SK-N-DZ (cell line): ENCODE results near the gene SEMA4D.

ENCODE experiments used
- DNase-seq: peaks from one replicate; pipeline ENCODE4 v3.0.0-alpha.2; 2015; ENCODE audit warnings: low spot score

The SEMA4D gene

GRCh38 chr9:89446261-89446960 lies 51.5 kb downstream of the SEMA4D start:
- no peak for DNase-seq

GRCh38 chr9:89445801-89446251 lies 52.1 kb downstream of the SEMA4D start:
- DNase-seq: no peak

DNA sequence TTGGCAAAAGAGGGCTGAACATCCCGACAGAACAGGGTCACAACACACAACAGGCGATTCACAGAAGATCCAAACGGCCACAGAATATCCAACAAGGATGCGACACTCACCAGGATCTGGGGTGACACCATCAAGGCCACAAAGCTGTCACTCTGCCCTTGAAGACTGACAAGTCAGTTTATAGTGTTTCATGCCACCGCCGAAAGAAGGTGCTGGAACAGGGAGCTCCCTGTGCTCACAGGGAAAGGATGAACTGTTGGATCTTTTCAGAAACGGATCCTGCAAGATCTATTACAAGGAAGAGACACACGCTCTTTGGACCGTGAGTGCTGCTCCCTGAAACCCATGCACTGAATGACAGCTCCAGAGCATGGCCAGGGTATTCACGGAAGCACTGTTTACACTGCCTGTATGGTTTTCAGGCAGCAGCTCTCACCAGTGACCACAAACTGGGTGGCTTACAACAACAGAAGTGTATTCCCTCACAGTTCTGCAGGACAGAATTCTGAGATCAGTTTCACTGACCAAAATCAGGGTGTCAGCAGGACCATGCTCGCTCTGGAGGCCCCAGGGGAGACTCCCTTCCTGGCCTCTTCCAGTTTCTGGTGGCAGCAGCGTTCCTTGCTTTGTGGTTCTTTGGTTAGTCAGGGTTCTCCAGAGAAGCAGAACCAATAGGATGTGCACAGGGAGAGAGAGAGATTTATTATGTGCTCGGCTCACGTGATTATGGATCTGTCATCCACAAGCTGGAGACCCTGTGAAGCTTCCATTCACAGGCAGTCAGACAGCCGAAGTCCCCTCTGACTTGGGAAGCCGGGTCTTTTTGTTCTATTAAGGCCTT lies 52.8 kb downstream of the SEMA4D start:
- no peak for DNase-seq

GRCh38 chr9:89444274-89444673 lies 53.6 kb downstream of the SEMA4D start:
- DNase-seq: no peak

DNA sequence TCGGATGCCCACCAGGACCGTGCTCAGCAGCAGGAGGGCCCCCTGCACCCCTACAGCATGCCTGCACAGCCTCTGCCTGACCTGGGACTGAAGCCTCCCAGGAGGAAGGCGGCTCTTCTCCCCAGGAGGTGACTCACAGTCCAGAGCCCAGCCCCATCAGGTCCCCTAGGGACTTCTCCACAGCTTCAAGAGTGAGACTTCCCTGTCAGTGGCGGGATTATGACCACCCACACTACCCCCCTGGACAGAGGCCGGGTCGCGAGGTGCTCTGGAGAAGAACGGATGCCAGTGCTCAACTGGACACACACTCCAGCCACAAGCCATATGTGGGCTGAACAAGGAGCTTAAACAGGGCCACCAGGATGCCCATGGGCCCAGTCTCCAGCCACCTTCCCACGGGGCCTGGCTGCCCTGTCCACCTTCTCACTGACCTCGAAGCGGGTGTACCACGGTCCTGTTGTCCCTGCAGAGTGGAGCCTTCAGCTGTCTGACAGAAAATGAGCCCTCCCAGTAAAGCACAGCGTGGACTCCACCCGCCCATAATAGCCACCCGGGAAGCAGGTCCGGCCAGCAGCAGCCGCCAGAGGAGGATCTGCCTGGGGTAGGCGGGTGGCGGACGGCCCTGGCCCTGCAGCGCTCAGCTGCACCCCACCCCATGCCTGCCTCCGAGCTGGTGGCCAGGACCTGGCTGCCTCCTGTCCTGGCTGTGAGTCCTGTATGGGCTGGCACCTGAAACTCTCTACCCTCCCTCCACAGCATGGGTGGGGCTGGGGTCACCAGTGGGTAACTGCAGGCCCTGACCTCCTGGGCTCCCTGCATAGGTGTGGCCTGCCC lies 54.7 kb downstream of the SEMA4D start:
- DNase-seq: no peak

DNA sequence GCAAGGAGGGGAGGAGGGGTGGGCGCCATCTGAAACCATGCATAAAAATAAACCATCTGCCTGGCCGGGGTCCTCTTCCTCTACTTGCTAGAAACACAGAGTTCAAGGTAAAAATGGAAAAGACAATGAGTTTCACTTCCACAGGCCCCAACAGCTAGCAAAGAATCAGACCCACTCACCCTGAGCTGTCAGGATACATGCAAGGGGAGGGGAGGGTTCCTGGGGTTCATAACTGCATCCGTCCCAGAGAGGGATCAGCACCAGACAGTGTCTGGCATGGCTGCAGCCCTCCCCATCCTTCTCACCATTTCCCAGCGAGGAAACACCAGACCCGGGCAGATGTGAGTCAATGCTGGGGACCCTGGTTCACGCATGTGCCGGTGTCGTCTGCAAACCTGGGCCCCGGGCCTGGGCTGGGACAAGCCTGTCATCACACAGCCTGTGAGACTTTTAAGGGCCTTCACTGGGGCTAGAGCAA lies 55.4 kb downstream of the SEMA4D start:
- no peak for DNase-seq

DNA sequence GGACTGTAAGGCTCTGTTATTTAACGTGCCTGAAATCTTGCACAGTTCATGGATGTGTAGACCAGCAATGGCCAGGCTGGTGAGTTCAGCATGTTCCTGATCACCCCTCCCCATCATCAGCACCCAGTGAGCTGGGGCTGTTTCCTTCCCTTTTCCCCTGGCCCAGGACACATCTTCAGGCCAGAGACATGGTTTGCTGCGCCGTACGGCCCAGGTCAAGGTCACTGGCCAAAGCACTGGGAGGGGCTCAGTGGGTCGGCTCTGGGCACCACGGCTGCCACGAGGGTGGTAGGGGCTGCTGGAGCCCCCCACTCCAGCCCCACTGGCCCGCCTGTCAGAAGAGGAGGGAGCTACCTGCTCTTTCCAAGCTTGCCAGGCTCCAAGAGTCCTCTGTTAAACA lies 55.9 kb downstream of the SEMA4D start:
- no peak for DNase-seq

GRCh38 chr9:89441655-89441970 lies 56.3 kb downstream of the SEMA4D start:
- DNase-seq: no peak

- no peak for DNase-seq
These were observed 56.8 kb downstream of the SEMA4D start for GRCh38 chr9:89440951-89441654.

DNA sequence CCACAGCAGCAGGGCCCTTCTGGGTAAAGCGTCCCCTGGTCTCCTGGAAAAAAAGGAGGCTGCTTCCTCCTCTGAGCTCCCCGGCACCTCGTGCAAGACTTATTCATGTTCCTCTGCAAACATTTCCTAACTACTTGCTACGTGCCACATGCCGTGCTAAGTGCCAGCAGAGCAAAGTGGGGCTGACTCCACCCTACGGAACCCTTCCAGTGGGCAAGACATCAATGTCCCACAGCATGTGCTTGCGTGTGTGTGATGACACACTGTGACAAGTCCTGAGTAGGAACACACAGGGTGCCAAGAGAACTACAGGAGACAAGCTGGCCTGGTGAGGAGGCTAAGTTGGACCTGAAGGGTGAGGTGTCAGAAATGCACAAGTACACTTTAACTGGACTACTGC lies 57.4 kb downstream of the SEMA4D start:
- DNase-seq: no peak

GRCh38 chr9:89440046-89440445 lies 57.9 kb downstream of the SEMA4D start:
- DNase-seq: no peak

- no peak for DNase-seq
These were observed 58.3 kb downstream of the SEMA4D start for GRCh38 chr9:89439571-89439970.

DNA sequence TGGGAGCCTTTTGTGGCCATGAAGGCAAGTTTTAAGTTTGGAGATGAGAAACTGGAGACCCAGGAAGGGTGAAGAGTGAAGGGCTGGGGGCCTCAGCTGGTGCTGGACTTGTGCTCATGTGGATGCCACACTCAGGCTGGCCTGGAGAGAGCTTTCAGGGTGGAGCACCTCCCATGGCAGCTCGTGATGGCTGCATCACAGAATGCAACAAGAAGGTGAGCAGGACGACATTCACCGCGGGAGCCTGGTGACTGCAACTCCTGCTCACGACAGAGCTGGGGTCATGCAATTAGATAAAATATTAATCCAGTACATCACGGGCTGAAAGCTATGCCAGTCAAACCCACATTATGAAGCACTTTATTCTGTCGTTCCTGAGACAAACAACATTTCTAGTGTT lies 59.7 kb downstream of the SEMA4D start:
- no peak for DNase-seq

- no peak for DNase-seq
These were observed 60.1 kb downstream of the SEMA4D start for GRCh38 chr9:89437772-89438171.

DNA sequence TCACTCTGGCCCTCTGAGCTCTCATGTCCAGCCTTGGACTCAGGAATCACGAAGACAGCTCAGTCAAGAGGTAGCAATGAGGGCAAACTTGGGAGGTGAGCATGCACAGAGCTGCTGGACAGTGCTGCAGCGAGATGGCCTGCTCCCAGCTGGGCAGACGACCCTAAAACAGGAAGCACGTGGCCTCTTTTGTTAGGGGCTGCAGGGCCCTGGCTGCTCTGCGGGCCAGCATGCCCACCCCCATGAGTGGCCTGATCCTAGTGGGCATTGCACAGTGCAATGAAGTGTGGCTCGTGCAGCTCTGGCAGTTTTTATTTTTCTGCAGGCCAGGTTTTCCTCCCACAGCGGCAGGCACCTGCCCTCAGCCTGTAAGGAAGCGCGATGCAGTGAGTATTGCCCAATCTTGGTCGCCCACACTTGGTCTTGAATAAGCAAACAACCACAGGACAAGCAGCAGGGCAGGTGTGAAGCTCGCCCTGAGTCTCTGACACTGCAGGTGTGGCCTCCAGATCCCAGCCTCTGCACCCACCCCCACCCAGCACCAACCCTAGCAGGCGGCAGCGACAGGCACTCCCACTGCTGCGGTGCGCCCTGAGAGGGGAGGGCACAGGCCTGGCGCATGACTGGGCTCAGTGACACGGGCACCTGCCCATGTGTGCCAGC lies 60.8 kb downstream of the SEMA4D start:
- DNase-seq: no peak

DNA sequence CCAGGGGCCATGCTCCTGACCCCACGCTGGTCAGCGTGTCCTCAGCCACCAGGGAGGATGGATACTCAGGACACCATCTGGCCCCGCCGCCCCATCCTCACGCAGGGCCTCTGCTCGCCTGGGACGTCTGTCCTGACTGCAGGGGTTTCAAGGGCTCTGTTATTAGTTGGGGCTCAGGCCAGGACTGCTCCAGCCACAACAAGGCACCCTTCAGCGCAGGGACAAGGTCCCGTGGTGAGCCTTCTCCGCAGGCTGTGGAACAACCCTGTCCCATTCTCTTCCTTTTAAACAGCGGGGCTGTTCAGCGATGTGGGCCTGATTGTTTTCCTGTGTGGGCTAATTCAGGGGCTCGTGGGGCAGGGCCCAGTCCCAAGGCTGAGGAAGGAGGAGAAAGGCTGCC lies 61.6 kb downstream of the SEMA4D start:
- no peak for DNase-seq

- no peak for DNase-seq
These were observed 62.7 kb downstream of the SEMA4D start for GRCh38 chr9:89435071-89435823.

- no peak for DNase-seq
These were observed 63.3 kb downstream of the SEMA4D start for GRCh38 chr9:89434636-89435035.

DNA sequence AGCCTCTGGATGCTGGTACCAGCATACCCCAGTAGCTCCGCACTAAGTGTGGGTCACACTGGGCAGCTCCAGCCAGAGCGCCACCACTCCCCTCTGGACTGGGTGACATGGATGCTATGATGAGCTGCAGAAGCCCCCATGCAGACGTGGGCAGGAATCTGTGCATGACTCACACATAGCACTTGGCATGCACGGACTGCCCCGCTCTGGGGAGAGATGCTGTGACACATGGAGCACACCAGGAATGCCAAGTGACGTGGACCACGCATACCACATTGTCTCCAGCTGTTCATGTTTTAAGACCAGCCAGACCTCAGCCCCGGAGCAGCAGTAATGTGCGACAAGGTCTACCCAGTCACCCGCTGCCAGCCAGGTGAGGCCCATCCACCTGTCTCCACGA lies 64.1 kb downstream of the SEMA4D start:
- DNase-seq: no peak

- no peak for DNase-seq
These were observed 64.9 kb downstream of the SEMA4D start for GRCh38 chr9:89432986-89433530.
